ENCODE data around the gene C1GALT1.

Gene C1GALT1

GRCh38 chr7:7235347-7235746, 53.0 kb downstream of the C1GALT1 start:
- no peak overlapping the region for H3K27ac ChIP-seq (replicated peaks)
- H3K4me3 ChIP-seq (replicated peaks; ENCODE audit: insufficient read depth, low read length) = no peak overlapping the region
- H3K27me3 ChIP-seq (ENCODE audit: insufficient read depth, poor library complexity, severe bottlenecking) = no peaks in the 10 kb centered on the region
- TF ChIP-seq REST (IDR thresholded peaks at IDR 0.05; ENCODE audit: insufficient replicate concordance, low read depth) = no peak
- DNase-seq (ENCODE audit: low read depth in 1 of 2, low spot score in 1 of 2) = no peak

DNA sequence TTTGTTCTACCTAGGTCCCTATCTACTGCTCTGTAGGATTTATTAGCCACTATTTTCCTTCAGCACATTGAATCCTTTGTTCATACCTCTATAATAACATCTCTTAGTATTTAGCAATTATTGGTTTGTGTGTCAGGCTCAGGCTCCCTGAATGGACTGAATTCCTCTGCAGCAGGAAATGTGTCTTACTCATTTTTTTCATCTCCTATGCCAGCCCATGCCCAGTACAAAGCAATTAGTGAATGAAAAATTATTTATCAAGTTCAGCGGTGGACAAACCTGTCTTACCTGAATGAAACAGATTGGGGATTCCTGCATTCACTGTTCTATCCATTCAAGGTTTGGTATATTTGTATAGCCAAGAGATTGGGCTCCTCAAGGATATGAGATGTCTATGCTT, 53.7 kb downstream of the C1GALT1 start:
- no peaks in the 10 kb centered on the region for H3K27me3 ChIP-seq (ENCODE audit: insufficient read depth, poor library complexity, severe bottlenecking)
- no peak for DNase-seq (ENCODE audit: low read depth in 1 of 2, low spot score in 1 of 2)
- no peak overlapping the region for H3K27ac ChIP-seq (replicated peaks)
- H3K4me3 ChIP-seq (replicated peaks; ENCODE audit: insufficient read depth, low read length) = no peak overlapping the region
- TF ChIP-seq POLR2AphosphoS5 (IDR thresholded peaks at IDR 0.05; ENCODE audit: low read depth) (no peak), GABPA (IDR thresholded peaks at IDR 0.05; ENCODE audit: low read depth) (no peak), SPI1 (IDR thresholded peaks at IDR 0.05; ENCODE audit: borderline replicate concordance, low read depth) (no peak), REST (IDR thresholded peaks at IDR 0.05; ENCODE audit: insufficient replicate concordance, low read depth) (no peak)
- TF ChIP-seq, protein P1, sequence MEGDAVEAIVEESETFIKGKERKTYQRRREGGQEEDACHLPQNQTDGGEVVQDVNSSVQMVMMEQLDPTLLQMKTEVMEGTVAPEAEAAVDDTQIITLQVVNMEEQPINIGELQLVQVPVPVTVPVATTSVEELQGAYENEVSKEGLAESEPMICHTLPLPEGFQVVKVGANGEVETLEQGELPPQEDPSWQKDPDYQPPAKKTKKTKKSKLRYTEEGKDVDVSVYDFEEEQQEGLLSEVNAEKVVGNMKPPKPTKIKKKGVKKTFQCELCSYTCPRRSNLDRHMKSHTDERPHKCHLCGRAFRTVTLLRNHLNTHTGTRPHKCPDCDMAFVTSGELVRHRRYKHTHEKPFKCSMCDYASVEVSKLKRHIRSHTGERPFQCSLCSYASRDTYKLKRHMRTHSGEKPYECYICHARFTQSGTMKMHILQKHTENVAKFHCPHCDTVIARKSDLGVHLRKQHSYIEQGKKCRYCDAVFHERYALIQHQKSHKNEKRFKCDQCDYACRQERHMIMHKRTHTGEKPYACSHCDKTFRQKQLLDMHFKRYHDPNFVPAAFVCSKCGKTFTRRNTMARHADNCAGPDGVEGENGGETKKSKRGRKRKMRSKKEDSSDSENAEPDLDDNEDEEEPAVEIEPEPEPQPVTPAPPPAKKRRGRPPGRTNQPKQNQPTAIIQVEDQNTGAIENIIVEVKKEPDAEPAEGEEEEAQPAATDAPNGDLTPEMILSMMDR (IDR thresholded peaks at IDR 0.05; ENCODE audit: insufficient read depth, low read length) = no peak

DNA sequence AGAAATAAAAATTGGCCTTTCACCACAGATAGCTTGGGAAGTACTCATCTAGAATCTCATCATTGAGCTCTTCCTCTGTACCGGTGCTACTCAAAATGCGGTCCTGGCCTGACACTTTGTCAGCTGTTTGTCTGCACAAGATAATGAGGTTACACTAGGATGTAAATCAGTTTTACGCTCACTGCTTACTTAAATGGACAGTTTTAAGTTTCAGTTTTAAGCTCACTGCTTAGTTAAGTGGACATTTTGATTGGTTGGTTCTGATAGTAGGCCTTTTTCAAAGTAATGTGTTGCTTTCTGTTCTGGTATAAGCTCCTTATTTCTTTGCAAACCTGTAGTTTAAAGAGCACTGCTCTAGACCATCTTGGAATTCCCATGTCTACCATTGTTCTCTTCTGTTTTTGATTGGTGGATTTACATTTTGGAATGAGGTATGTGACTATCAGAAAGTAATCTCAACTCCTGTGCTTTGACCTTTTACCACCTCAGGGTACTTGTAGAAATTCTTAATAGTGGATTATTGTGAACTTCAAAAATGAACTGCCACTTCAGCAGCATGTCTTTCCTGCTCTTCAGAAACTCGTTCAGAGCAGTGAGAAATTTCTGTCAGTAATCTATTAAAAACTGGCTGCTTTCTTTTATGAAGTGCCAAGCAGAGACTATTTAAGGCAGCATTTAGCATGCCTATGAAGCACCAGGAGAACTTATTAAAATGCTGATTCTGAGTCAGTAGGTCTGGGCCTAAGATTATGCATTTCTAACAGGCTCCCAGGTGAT, 55.0 kb downstream of the C1GALT1 start:
- DNase-seq (ENCODE audit: low read depth in 1 of 2, low spot score in 1 of 2) = no peak
- Histone ChIP-seq H3K27me3 (ENCODE audit: insufficient read depth, poor library complexity, severe bottlenecking) (no peaks in the 10 kb centered on the region), H3K4me3 (replicated peaks; ENCODE audit: insufficient read depth, low read length) (no peak overlapping the region), H3K27ac (replicated peaks) (no peak overlapping the region)
- TF ChIP-seq GABPA (IDR thresholded peaks at IDR 0.05; ENCODE audit: low read depth) (no peak), POLR2AphosphoS5 (IDR thresholded peaks at IDR 0.05; ENCODE audit: low read depth) (no peak), REST (IDR thresholded peaks at IDR 0.05; ENCODE audit: insufficient replicate concordance, low read depth) (no peak), SPI1 (IDR thresholded peaks at IDR 0.05; ENCODE audit: borderline replicate concordance, low read depth) (no peak)
- TF ChIP-seq, protein P1 (IDR thresholded peaks at IDR 0.05; ENCODE audit: insufficient read depth, low read length) = no peak
